ENCODE data around the gene SDR9C7. TPM values are rescaled to one million over a fixed set of nuclear protein-coding genes. Genes with fewer than 3 reads are reported as not detected.

The SDR9C7 gene
- total and polyA plus RNA-seq, 2 experiments from 2014 or later, result not detected

- no peak for TF ChIP-seq ZNF462 (CRISPR knock-in tag; IDR thresholded peaks at IDR 0.05)
- no peak for TF ChIP-seq POLR2AphosphoS5 (IDR thresholded peaks at IDR 0.05; ENCODE audit: low read depth)
- TF ChIP-seq EZH2phosphoT487 (IDR thresholded peaks at IDR 0.05; ENCODE audit: unreplicated experiment), result no peak
- no peak for TF ChIP-seq STAT1 (IDR thresholded peaks at IDR 0.05; ENCODE audit: unreplicated experiment)
- no peak for TF ChIP-seq CTCF (conservative IDR thresholded peaks at IDR 0.05; ENCODE audit: low read depth in 2 of 2)
- no peak for TF ChIP-seq NANOG (IDR thresholded peaks at IDR 0.05; ENCODE audit: borderline replicate concordance)
These were observed 33.6 kb downstream of the SDR9C7 start (continued) for GRCh38 chr12:56900583-56900982.

- Histone ChIP-seq H2AFZ (no peak overlapping the region), H3K4me1 (ENCODE audit: insufficient read depth) (no peaks in the 10 kb centered on the region), H3K27me3 (ENCODE audit: insufficient read depth) (no peaks in the 10 kb centered on the region), H3K79me2 (replicated peaks; ENCODE audit: insufficient read depth) (no peaks in the 10 kb centered on the region), H3K36me3 (ENCODE audit: insufficient read depth) (no peaks in the 10 kb centered on the region), H3K9me2 (ENCODE audit: insufficient read depth) (no peaks in the 10 kb centered on the region), H3F3A (replicated peaks; ENCODE audit: low read depth) (no peaks in the 10 kb centered on the region), H3K4me2 (no peak overlapping the region), H3K27ac (ENCODE audit: low read depth) (no peak overlapping the region), H3K4me3 (no peak overlapping the region), H4K20me1 (replicated peaks; ENCODE audit: insufficient read depth) (no peaks in the 10 kb centered on the region)
- Mint-ChIP-seq H3K36me3 (ENCODE audit: low read depth) (peaks cover 7% of the 10 kb centered on the region), H3K9me3 (peaks cover 58% of the 10 kb centered on the region), H3K4me1 (no peaks in the 10 kb centered on the region), H3K27me3 (ENCODE audit: insufficient read depth, low read depth, poor library complexity) (peaks cover 3% of the 10 kb centered on the region), H3K4me3 (no peak overlapping the region), H3K27ac (no peak overlapping the region)
- DNase-seq (ENCODE audit: low spot score), result no peak
- ATAC-seq, result no peak
- no peak for TF ChIP-seq EZH2 (IDR thresholded peaks at IDR 0.05; ENCODE audit: low read depth, unreplicated experiment)
- no peak for TF ChIP-seq POLR2AphosphoS5 (IDR thresholded peaks at IDR 0.05; ENCODE audit: low read depth)
- no peak for TF ChIP-seq ZNF331 (CRISPR knock-in tag; IDR thresholded peaks at IDR 0.05; ENCODE audit: low read depth)
- TF ChIP-seq CTCF (conservative IDR thresholded peaks at IDR 0.05; ENCODE audit: low read depth in 2 of 2), result no peak
- no peak for TF ChIP-seq EZH2phosphoT487 (IDR thresholded peaks at IDR 0.05; ENCODE audit: unreplicated experiment)
- TF ChIP-seq CREB1 (CRISPR knock-in tag; IDR thresholded peaks at IDR 0.05; ENCODE audit: low read depth), result no peak
- TF ChIP-seq NANOG (IDR thresholded peaks at IDR 0.05; ENCODE audit: borderline replicate concordance), result no peak
- no peak for TF ChIP-seq ETS1 (IDR thresholded peaks at IDR 0.05)
- TF ChIP-seq JUNB (IDR thresholded peaks at IDR 0.05; ENCODE audit: unreplicated experiment), result no peak
These were observed 35.3 kb downstream of the SDR9C7 start for GRCh38 chr12:56898938-56899337.
